CD14-positive monocyte (primary cell): ENCODE data around the gene TP53BP2. TPM values are rescaled to one million over a fixed set of nuclear protein-coding genes. Genes with fewer than 3 reads are reported as not detected.

Source experiments
- DNase-seq, 3 donors: peaks; one replicate each; pipeline ENCODE4 v3.0.0-alpha.2; 2011 to 2022
- H2AFZ ChIP-seq: 2 replicates; pipeline ENCODE4 v1.6.0; 2012; ENCODE audit warnings: mild to moderate bottlenecking, low read depth, low read length, inconsistent platforms; ENCODE audit not compliant: insufficient read depth, poor library complexity, severe bottlenecking
- H3K27ac ChIP-seq, 2 donors: 1 replicate in 1 of 2; 2 replicates in 1 of 2; pipeline ENCODE4 v1.5.1; 2012 to 2013; ENCODE audit warnings: low read length in 2 of 2, control low read depth in 1 of 2, inconsistent platforms in 1 of 2, low read depth in 1 of 2, mild to moderate bottlenecking in 1 of 2
- H3K27me3 ChIP-seq, 2 donors: one replicate each; pipeline versions ENCODE4 v1.6.0 to v1.6.1; 2011 to 2013; ENCODE audit warnings: low read length in 2 of 2; ENCODE audit not compliant: control insufficient read depth in 2 of 2, insufficient read depth in 2 of 2
- H3K36me3 ChIP-seq, 2 donors: replicated peaks in 1 of 2; 1 replicate in 1 of 2; 2 replicates in 1 of 2; pipeline versions ENCODE4 v1.5.1 to v1.6.1; 2012 to 2013; ENCODE audit warnings: low read length in 2 of 2, control low read depth in 1 of 2, inconsistent platforms in 1 of 2, mild to moderate bottlenecking in 1 of 2; ENCODE audit not compliant: insufficient read depth in 2 of 2, control insufficient read depth in 1 of 2
- H3K4me1 ChIP-seq, 2 donors: 1 replicate in 1 of 2; 2 replicates in 1 of 2; pipeline versions ENCODE4 v1.5.1 to v1.6.1; 2012 to 2013; ENCODE audit warnings: low read length in 2 of 2, control low read depth in 1 of 2, inconsistent platforms in 1 of 2, mild to moderate bottlenecking in 1 of 2, moderate library complexity in 1 of 2; ENCODE audit not compliant: insufficient read depth in 2 of 2, control insufficient read depth in 1 of 2
- H3K4me2 ChIP-seq: replicated peaks from 2 replicates; pipeline ENCODE3; 2012; ENCODE audit warnings: low read length, moderate library complexity, mild to moderate bottlenecking; ENCODE audit not compliant: poor library complexity, severe bottlenecking; ENCODE audit errors: extremely low read depth
- H3K4me3 ChIP-seq, 3 experiments: fragments of 200-600 bp in 1 of 3; sonication (generic) in 1 of 3; replicated peaks in 1 of 3; 1 replicate in 2 of 3; 2 replicates in 1 of 3; pipeline ENCODE4 v1.5.1; 2011 to 2013; ENCODE audit warnings: low read length in 3 of 3, mild to moderate bottlenecking in 3 of 3, control low read depth in 2 of 3, low read depth in 2 of 3, inconsistent platforms in 1 of 3, moderate library complexity in 1 of 3
- H3K79me2 ChIP-seq: 2 replicates; pipeline ENCODE4 v1.6.0; 2012; ENCODE audit warnings: mild to moderate bottlenecking, control low read depth, inconsistent platforms, low read length, moderate library complexity; ENCODE audit not compliant: insufficient read depth
- H3K9ac ChIP-seq: 2 replicates; pipeline ENCODE4 v1.6.0; 2017; ENCODE audit warnings: low read length, mild to moderate bottlenecking; ENCODE audit not compliant: insufficient read depth, poor library complexity, severe bottlenecking
- H3K9me3 ChIP-seq, 2 donors: replicated peaks in 1 of 2; 1 replicate in 1 of 2; 2 replicates in 1 of 2; pipeline versions ENCODE4 v1.5.1 to v1.6.1; 2012 to 2013; ENCODE audit warnings: low read length in 2 of 2, control low read depth in 1 of 2; ENCODE audit not compliant: control insufficient read depth in 1 of 2, insufficient read depth in 1 of 2
- H4K20me1 ChIP-seq: 2 replicates; pipeline ENCODE4 v1.6.0; 2012; ENCODE audit warnings: mild to moderate bottlenecking, low read length, control low read depth, moderate library complexity; ENCODE audit not compliant: insufficient read depth
- H3K27ac Mint-ChIP-seq, 7 donors: one replicate each; pipeline ENCODE4 v1.8.0; 2020; ENCODE audit warnings: mild to moderate bottlenecking in 7 of 7, mixed read lengths in 7 of 7, moderate library complexity in 6 of 7, inconsistent platforms in 2 of 7
- H3K27me3 Mint-ChIP-seq, 3 donors: one replicate each; pipeline ENCODE4 v1.8.0; 2021 to 2022; ENCODE audit warnings: low read depth in 3 of 3, mild to moderate bottlenecking in 3 of 3, mixed read lengths in 3 of 3, moderate library complexity in 3 of 3, inconsistent platforms in 1 of 3
- H3K36me3 Mint-ChIP-seq, 2 donors: one replicate each; pipeline ENCODE4 v1.8.0; 2020; ENCODE audit warnings: mixed read lengths in 2 of 2, inconsistent platforms in 1 of 2, mild to moderate bottlenecking in 1 of 2
- H3K4me1 Mint-ChIP-seq: one replicate; pipeline ENCODE4 v1.8.0; 2020; ENCODE audit warnings: mild to moderate bottlenecking, mixed read lengths
- H3K4me3 Mint-ChIP-seq, 2 donors: one replicate each; pipeline ENCODE4 v1.8.0; 2020; ENCODE audit warnings: mild to moderate bottlenecking in 2 of 2, mixed read lengths in 2 of 2, moderate library complexity in 1 of 2
- H3K9me3 Mint-ChIP-seq, 7 donors: one replicate each; pipeline ENCODE4 v1.8.0; 2020 to 2022; ENCODE audit warnings: mixed read lengths in 7 of 7, mild to moderate bottlenecking in 6 of 7, moderate library complexity in 6 of 7, inconsistent platforms in 2 of 7
- WGBS: methylation state at CpG from one replicate; pipeline ENCODE4 v1.1.5; 2013; ENCODE audit warnings: missing lambda C conversion rate; ENCODE audit not compliant: insufficient coverage; 5-methylcytosine and 5-hydroxymethylcytosine counted together
- intact Hi-C, 2 donors: fragments of 100-400 bp; cut with micrococcal nuclease; formaldehyde crosslinking; loops; one replicate each; pipeline versions ENCODE4 v1.15.0 to v1.15.1; 2023
- polyA plus RNA-seq, 3 donors: library from polyadenylated mRNA; depleted of rRNA in 1 of 3; unstranded in 2 of 3; stranded (reverse) in 1 of 3; fragments of 300-500 nt in 2 of 3; fragments of >200 nt in 1 of 3; fragmentation: Illumina TruSeq in 2 of 3; gene quantifications; 1 replicate in 2 of 3; 2 replicates in 1 of 3; pipeline ENCODE4 v1.2.3, GENCODE V29; 2012 to 2021
- TF ChIP-seq, protein P1 (sequence below): fragments of 200-600 bp; IDR thresholded peaks from one replicate; pipeline ENCODE4 v1.8.0; 2022; ENCODE audit warnings: antibody characterized with exemption, mild to moderate bottlenecking

TP53BP2 gene
- polyA plus RNA-seq, 3 donors, result 5.7 to 19.7 (median 8.8) TPM

DNA sequence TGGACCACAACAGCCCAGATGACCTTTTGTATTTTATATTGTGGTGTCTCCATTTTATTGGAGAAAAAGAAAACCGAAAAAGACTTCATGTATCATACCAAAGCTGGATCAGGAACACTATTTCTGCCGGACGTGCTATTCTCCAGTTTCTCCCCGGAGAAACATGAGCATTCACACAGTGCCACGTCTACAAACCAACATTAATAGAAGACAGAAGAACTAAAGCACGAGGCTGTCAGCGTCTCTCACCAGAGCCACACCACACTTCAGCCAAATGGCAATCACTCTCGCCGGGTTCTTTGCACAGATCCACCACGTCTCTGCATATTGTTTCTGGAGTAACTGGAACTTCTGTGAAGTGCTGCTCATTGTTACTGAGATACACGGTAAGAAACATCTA, 24.8 kb downstream of the TP53BP2 start:
- Histone ChIP-seq H3K27ac (peak overlapping the region in 1 of 2 donors; percentile 27), H3K36me3 (peaks cover 16 to 38% of the 10 kb centered on the region in 2 donors), H4K20me1 (peaks cover 73% of the 10 kb centered on the region), H3K79me2 (peaks cover 91% of the 10 kb centered on the region), H3K4me3 (no peak overlapping the region), H3K4me2 (no peak overlapping the region), H2AFZ (no peak overlapping the region), H3K9ac (no peak overlapping the region), H3K9me3 (no peaks in the 10 kb centered on the region), H3K4me1 (peaks cover 27 to 32% of the 10 kb centered on the region in 2 donors), H3K27me3 (no peaks in the 10 kb centered on the region)
- no peak for DNase-seq
- intact Hi-C loops, result loop anchor here in 1 of 2 donors (10.0 kb wide), 1 partner anchor 106 kb away; the partner anchor contains the start of gene CAPN2
- H3K27ac Mint-ChIP-seq, result peak overlapping the region in 4 of 7 donors; percentile 3 to 66 (median 28)
- TF ChIP-seq, protein P1, sequence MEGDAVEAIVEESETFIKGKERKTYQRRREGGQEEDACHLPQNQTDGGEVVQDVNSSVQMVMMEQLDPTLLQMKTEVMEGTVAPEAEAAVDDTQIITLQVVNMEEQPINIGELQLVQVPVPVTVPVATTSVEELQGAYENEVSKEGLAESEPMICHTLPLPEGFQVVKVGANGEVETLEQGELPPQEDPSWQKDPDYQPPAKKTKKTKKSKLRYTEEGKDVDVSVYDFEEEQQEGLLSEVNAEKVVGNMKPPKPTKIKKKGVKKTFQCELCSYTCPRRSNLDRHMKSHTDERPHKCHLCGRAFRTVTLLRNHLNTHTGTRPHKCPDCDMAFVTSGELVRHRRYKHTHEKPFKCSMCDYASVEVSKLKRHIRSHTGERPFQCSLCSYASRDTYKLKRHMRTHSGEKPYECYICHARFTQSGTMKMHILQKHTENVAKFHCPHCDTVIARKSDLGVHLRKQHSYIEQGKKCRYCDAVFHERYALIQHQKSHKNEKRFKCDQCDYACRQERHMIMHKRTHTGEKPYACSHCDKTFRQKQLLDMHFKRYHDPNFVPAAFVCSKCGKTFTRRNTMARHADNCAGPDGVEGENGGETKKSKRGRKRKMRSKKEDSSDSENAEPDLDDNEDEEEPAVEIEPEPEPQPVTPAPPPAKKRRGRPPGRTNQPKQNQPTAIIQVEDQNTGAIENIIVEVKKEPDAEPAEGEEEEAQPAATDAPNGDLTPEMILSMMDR, result no peak
- H3K27me3 Mint-ChIP-seq, result no peaks in the 10 kb centered on the region
- no peaks in the 10 kb centered on the region for H3K9me3 Mint-ChIP-seq
- H3K4me3 Mint-ChIP-seq, result no peak overlapping the region
- WGBS, result 98% methylated on average over 4 of the region's 11 CpGs
- H3K4me1 Mint-ChIP-seq, result peaks cover 45% of the 10 kb centered on the region
- peaks cover 33 to 38% of the 10 kb centered on the region in 2 donors for H3K36me3 Mint-ChIP-seq

DNA sequence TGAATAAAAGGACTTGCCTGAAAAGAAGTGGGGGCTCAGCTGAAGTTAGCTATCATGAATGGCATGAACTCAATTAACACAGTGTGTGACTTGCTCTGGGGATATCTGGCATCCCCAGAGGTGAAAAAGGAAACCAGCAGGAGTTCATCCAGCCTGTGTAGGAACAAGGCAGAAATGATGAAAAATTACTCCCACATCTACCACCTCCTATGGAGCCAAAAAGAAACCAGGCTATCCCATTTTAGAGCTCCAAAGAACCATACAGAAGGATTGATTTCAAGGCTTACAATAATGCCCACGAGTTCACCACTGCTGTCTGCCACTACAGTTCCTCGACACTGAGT, 25.3 kb downstream of the TP53BP2 start:
- no peaks in the 10 kb centered on the region for H3K27me3 Mint-ChIP-seq
- peaks cover 35 to 41% of the 10 kb centered on the region in 2 donors for H3K36me3 Mint-ChIP-seq
- no peak overlapping the region for H3K9ac ChIP-seq
- peaks cover 74% of the 10 kb centered on the region for H4K20me1 ChIP-seq
- intact Hi-C loops, result loop anchor here in 1 of 2 donors (10.0 kb wide), 1 partner anchor 106 kb away; the partner anchor contains the start of gene CAPN2
- peaks cover 22 to 27% of the 10 kb centered on the region in 2 donors for H3K4me1 ChIP-seq
- H3K9me3 Mint-ChIP-seq, result no peaks in the 10 kb centered on the region
- no peaks in the 10 kb centered on the region for H3K27me3 ChIP-seq
- H3K4me2 ChIP-seq, result no peak overlapping the region
- no peaks in the 10 kb centered on the region for H3K9me3 ChIP-seq
- H3K79me2 ChIP-seq, result peaks cover 91% of the 10 kb centered on the region
- TF ChIP-seq, protein P1, result no peak
- 69% methylated on average over 2 of the region's 2 CpGs for WGBS
- peak overlapping the region in 5 of 7 donors; percentile 3 to 66 (median 54) for H3K27ac Mint-ChIP-seq
- H3K36me3 ChIP-seq, result peaks cover 17 to 43% of the 10 kb centered on the region in 2 donors
- peaks cover 40% of the 10 kb centered on the region for H3K4me1 Mint-ChIP-seq
- no peak overlapping the region for H3K4me3 ChIP-seq
- DNase-seq, result no peak
- H3K4me3 Mint-ChIP-seq, result no peak overlapping the region
- no peak overlapping the region for H2AFZ ChIP-seq
- peak overlapping the region in 1 of 2 donors; percentile 27 for H3K27ac ChIP-seq
